Measurements from ENCODE around the gene TJAP1.
"Not testable (repeated sequence)": the region's sequence is repeated elsewhere in the genome, so short reads cannot be mapped to it uniquely, and the experiment has no call there.

TJAP1 gene

GRCh38 chr6:43481075-43481474 lies 3.7 kb downstream of the TJAP1 start:
- DNase-seq (ENCODE audit: low read depth in 1 of 2, low spot score in 1 of 2), result no peak

- no peak for DNase-seq (ENCODE audit: low read depth in 1 of 2, low spot score in 1 of 2)
Measured at GRCh38 chr6:43481591-43482236, 4.3 kb downstream of the TJAP1 start.

GRCh38 chr6:43488667-43489276 lies 11.4 kb downstream of the TJAP1 start:
- no peak for DNase-seq (ENCODE audit: low read depth in 1 of 2, low spot score in 1 of 2)

- no peak for DNase-seq (ENCODE audit: low read depth in 1 of 2, low spot score in 1 of 2)
Measured at GRCh38 chr6:43489277-43490072, 12.1 kb downstream of the TJAP1 start.

GRCh38 chr6:43490523-43490939 lies 13.2 kb downstream of the TJAP1 start:
- no peak for DNase-seq (ENCODE audit: low read depth in 1 of 2, low spot score in 1 of 2)

GRCh38 chr6:43491750-43492661 lies 14.6 kb downstream of the TJAP1 start:
- DNase-seq (ENCODE audit: low read depth in 1 of 2, low spot score in 1 of 2), result no peak

GRCh38 chr6:43492673-43493072 lies 15.3 kb downstream of the TJAP1 start:
- DNase-seq (ENCODE audit: low read depth in 1 of 2, low spot score in 1 of 2), result no peak

GRCh38 chr6:43493230-43493629 lies 15.9 kb downstream of the TJAP1 start:
- DNase-seq (ENCODE audit: low read depth in 1 of 2, low spot score in 1 of 2), result no peak

GRCh38 chr6:43493833-43494232 lies 16.5 kb downstream of the TJAP1 start:
- DNase-seq (ENCODE audit: low read depth in 1 of 2, low spot score in 1 of 2), result no peak

- no peak for DNase-seq (ENCODE audit: low read depth in 1 of 2, low spot score in 1 of 2)
Measured at GRCh38 chr6:43494321-43494720, 17.0 kb downstream of the TJAP1 start.

- no peak for DNase-seq (ENCODE audit: low read depth in 1 of 2, low spot score in 1 of 2)
Measured at GRCh38 chr6:43494766-43495165, 17.4 kb downstream of the TJAP1 start.

GRCh38 chr6:43495409-43495941 lies 18.1 kb downstream of the TJAP1 start:
- no peak for DNase-seq (ENCODE audit: low read depth in 1 of 2, low spot score in 1 of 2)

GRCh38 chr6:43496370-43497128 lies 19.2 kb downstream of the TJAP1 start:
- no peak for DNase-seq (ENCODE audit: low read depth in 1 of 2, low spot score in 1 of 2)

GRCh38 chr6:43497129-43497396 lies 19.7 kb downstream of the TJAP1 start:
- DNase-seq (ENCODE audit: low read depth in 1 of 2, low spot score in 1 of 2), result no peak

- DNase-seq (ENCODE audit: low read depth in 1 of 2, low spot score in 1 of 2), result no peak
Measured at GRCh38 chr6:43497689-43498088, 20.3 kb downstream of the TJAP1 start.

- not testable (repeated sequence) for DNase-seq (ENCODE audit: low read depth in 1 of 2, low spot score in 1 of 2)
Measured at GRCh38 chr6:43498291-43498690, 20.9 kb downstream of the TJAP1 start.

GRCh38 chr6:43499028-43499815 lies 21.9 kb downstream of the TJAP1 start:
- DNase-seq (ENCODE audit: low read depth in 1 of 2, low spot score in 1 of 2), result no peak

GRCh38 chr6:43500921-43501320 lies 23.6 kb downstream of the TJAP1 start:
- no peak for DNase-seq (ENCODE audit: low read depth in 1 of 2, low spot score in 1 of 2)

GRCh38 chr6:43502666-43503065 lies 25.3 kb downstream of the TJAP1 start:
- no peak for DNase-seq (ENCODE audit: low read depth in 1 of 2, low spot score in 1 of 2)

- no peak for DNase-seq (ENCODE audit: low read depth in 1 of 2, low spot score in 1 of 2)
Measured at GRCh38 chr6:43503443-43503842, 26.1 kb downstream of the TJAP1 start.

All from activated CD4-positive, alpha-beta T cell treated with anti-CD3 and anti-CD28 coated beads, Interleukin-2, amount 50 U/mL, for 24 hours (primary cell).